ENCODE data around the gene SLC25A21. TPM values are rescaled to one million over a fixed set of nuclear protein-coding genes. Genes with fewer than 3 reads are reported as not detected.

SLC25A21 gene
- total RNA-seq, 8 experiments from 2014 or later = 0.52 to 2.9 (median 1.4) TPM

DNA sequence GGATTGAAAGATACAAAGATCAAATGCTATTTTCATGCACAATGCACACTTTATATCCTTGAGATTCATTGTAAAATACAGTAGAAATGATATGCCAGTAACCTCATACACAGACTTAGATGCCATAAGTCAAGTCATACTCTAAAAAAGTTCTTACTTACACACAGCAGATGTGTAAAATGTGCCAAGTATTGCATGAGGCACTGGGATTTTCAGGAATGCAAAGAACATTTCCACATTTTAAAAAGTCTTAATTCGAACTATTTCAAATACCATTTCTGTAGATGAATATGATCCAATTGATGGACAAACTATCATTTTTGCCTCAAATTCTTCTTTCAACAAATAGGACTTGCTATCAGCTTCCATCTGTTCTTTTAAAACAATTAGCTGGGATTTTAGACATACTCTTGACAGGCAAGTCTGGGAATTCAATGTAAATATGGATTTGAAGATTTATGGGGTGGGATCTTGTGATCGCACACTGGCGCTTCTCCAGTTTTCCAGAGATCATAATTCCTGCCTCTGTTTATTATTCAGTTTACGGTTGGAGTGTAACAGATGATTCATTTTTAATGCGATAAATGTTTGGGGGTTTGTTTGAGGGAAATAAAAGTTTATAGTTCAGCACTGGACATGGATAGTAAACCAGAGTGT lies 326.9 kb downstream of the SLC25A21 start:
- in situ Hi-C loops (cut with MboI; ENCODE audit: low pct_unique_long_range_greater_than_20kb in 2 of 9, low sequenced_read_pairs in 9 of 9, unreplicated experiment in 9 of 9) = no loop called here

GRCh38 chr14:36844443-36845195 lies 327.8 kb downstream of the SLC25A21 start:
- no peak for ATAC-seq (replicated peaks in 6 of 8)
- Histone ChIP-seq H3K27ac (no peak overlapping the region), H3K4me1 (replicated peaks in 1 of 2) (no peaks in the 10 kb centered on the region), H3K4me3 (no peak overlapping the region)
- in situ Hi-C loops (cut with MboI; ENCODE audit: low pct_unique_long_range_greater_than_20kb in 2 of 9, low sequenced_read_pairs in 9 of 9, unreplicated experiment in 9 of 9) = no loop called here
- WGBS, 10 experiments = 17 to 90% (median 71%) methylated on average over 1 to 6 of the region's 6 CpGs

More for the DNA sequence above, 326.9 kb downstream of the SLC25A21 start:
- no peak overlapping the region for H3K27ac ChIP-seq
- peak in 1 of 8 experiments; percentile 22 for ATAC-seq (replicated peaks in 6 of 8)
- 0 to 100% (median 88%) methylated on average over 3 to 5 of the region's 5 CpGs; no CpG with 5 or more reads in 1 of the 10 experiments for WGBS, 10 experiments
- no peaks in the 10 kb centered on the region for H3K4me1 ChIP-seq (replicated peaks in 1 of 2)
- no peak overlapping the region for H3K4me3 ChIP-seq

GRCh38 chr14:36843410-36843809 lies 329.0 kb downstream of the SLC25A21 start:
- no peak overlapping the region for H3K27ac ChIP-seq
- WGBS, 10 experiments = 0 to 100% (median 68%) methylated on average over 1 of the region's 1 CpG
- H3K4me1 ChIP-seq (replicated peaks in 1 of 2) = no peaks in the 10 kb centered on the region
- in situ Hi-C loops (cut with MboI; ENCODE audit: low pct_unique_long_range_greater_than_20kb in 2 of 9, low sequenced_read_pairs in 9 of 9, unreplicated experiment in 9 of 9) = no loop called here
- ATAC-seq (replicated peaks in 6 of 8) = no peak
- H3K4me3 ChIP-seq = no peak overlapping the region

- WGBS, 10 experiments = 29 to 100% (median 38%) methylated on average over 1 to 2 of the region's 2 CpGs; no CpG with 5 or more reads in 4 of the 10 experiments
- no peak for ATAC-seq (replicated peaks in 6 of 8)
- Histone ChIP-seq H3K4me1 (replicated peaks in 1 of 2) (no peaks in the 10 kb centered on the region), H3K4me3 (no peak overlapping the region), H3K27ac (no peak overlapping the region)
- in situ Hi-C loops (cut with MboI; ENCODE audit: low pct_unique_long_range_greater_than_20kb in 2 of 9, low sequenced_read_pairs in 9 of 9, unreplicated experiment in 9 of 9) = no loop called here
Observed at GRCh38 chr14:36835128-36835527, 337.3 kb downstream of the SLC25A21 start.

DNA sequence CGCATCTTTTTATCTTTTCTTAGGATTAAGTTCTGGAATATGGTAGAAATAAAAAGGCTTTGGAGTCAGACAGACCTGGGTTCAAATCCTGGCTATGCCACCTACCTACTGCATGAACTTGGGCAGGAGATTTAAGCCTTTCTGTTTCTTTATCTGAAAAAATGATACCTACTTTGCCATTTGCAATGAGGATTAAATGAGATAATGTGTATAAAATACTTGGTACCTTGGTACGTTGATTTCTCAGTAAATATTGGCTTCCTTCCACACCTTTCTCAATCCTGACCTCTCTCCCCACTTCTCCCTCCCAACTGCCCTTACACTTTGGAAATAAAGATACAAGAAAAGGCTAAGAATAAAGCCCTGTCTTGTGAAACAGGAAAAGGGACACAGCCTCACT lies 338.1 kb downstream of the SLC25A21 start:
- Histone ChIP-seq H3K4me3 (no peak overlapping the region), H3K4me1 (replicated peaks in 1 of 2) (no peaks in the 10 kb centered on the region), H3K27ac (no peak overlapping the region)
- 25 to 100% (median 88%) methylated on average over 1 to 2 of the region's 2 CpGs; no CpG with 5 or more reads in 1 of the 10 experiments for WGBS, 10 experiments
- in situ Hi-C loops (cut with MboI; ENCODE audit: low pct_unique_long_range_greater_than_20kb in 2 of 9, low sequenced_read_pairs in 9 of 9, unreplicated experiment in 9 of 9) = no loop called here
- ATAC-seq (replicated peaks in 6 of 8) = no peak

GRCh38 chr14:36829547-36829946 lies 342.9 kb downstream of the SLC25A21 start:
- H3K27ac ChIP-seq = no peak overlapping the region
- H3K4me1 ChIP-seq (replicated peaks in 1 of 2) = no peaks in the 10 kb centered on the region
- no peak overlapping the region for H3K4me3 ChIP-seq
- in situ Hi-C loops (cut with MboI; ENCODE audit: low pct_unique_long_range_greater_than_20kb in 2 of 9, low sequenced_read_pairs in 9 of 9, unreplicated experiment in 9 of 9) = no loop called here
- WGBS, 10 experiments = 63 to 100% (median 80%) methylated on average over 1 to 3 of the region's 3 CpGs; no CpG with 5 or more reads in 3 of the 10 experiments
- no peak for ATAC-seq (replicated peaks in 6 of 8)

- ATAC-seq (replicated peaks in 6 of 8) = no peak
- no peak overlapping the region for H3K27ac ChIP-seq
- in situ Hi-C loops (cut with MboI; ENCODE audit: low pct_unique_long_range_greater_than_20kb in 2 of 9, low sequenced_read_pairs in 9 of 9, unreplicated experiment in 9 of 9) = no loop called here
- no peak overlapping the region for H3K4me3 ChIP-seq
- 0 to 50% (median 13%) methylated on average over 1 to 2 of the region's 2 CpGs; no CpG with 5 or more reads in 4 of the 10 experiments for WGBS, 10 experiments
- no peaks in the 10 kb centered on the region for H3K4me1 ChIP-seq (replicated peaks in 1 of 2)
Observed at GRCh38 chr14:36827861-36828260, 344.5 kb downstream of the SLC25A21 start.

DNA sequence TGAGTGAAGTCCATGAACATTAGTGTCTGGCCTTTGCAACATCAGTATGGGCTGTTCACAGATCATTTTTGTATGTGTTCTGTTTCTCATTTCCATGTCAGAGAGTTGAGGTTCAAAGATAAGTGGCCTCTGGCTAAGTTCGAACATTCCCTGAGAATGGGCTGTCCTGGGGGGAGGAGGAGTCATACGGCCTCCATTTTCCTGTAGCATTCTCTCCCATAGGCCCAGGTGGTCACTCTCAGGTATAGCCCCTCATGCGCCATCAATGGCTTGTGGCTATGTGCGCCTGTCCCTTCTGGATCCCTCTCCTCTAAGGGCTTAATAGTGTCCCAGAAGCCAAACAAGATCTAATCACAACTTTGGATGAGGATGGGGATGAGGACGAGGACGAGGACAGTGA lies 345.8 kb downstream of the SLC25A21 start:
- in situ Hi-C loops (cut with MboI; ENCODE audit: low pct_unique_long_range_greater_than_20kb in 2 of 9, low sequenced_read_pairs in 9 of 9, unreplicated experiment in 9 of 9) = no loop called here
- peak in 1 of 8 experiments; percentile 41 for ATAC-seq (replicated peaks in 6 of 8)

GRCh38 chr14:36824854-36825253 lies 347.6 kb downstream of the SLC25A21 start:
- ATAC-seq (replicated peaks in 6 of 8) = no peak
- H3K27ac ChIP-seq = no peak overlapping the region
- H3K4me1 ChIP-seq (replicated peaks in 1 of 2) = no peaks in the 10 kb centered on the region
- WGBS, 10 experiments = 71 to 100% (median 94%) methylated on average over 2 to 4 of the region's 4 CpGs; no CpG with 5 or more reads in 1 of the 10 experiments
- H3K4me3 ChIP-seq = no peak overlapping the region
- in situ Hi-C loops (cut with MboI; ENCODE audit: low pct_unique_long_range_greater_than_20kb in 2 of 9, low sequenced_read_pairs in 9 of 9, unreplicated experiment in 9 of 9) = no loop called here

More for the DNA sequence above, 345.8 kb downstream of the SLC25A21 start:
- WGBS, 10 experiments = 33 to 100% (median 66%) methylated on average over 1 to 5 of the region's 6 CpGs; no CpG with 5 or more reads in 4 of the 10 experiments
- Histone ChIP-seq H3K4me1 (replicated peaks in 1 of 2) (no peaks in the 10 kb centered on the region), H3K4me3 (no peak overlapping the region), H3K27ac (no peak overlapping the region)

DNA sequence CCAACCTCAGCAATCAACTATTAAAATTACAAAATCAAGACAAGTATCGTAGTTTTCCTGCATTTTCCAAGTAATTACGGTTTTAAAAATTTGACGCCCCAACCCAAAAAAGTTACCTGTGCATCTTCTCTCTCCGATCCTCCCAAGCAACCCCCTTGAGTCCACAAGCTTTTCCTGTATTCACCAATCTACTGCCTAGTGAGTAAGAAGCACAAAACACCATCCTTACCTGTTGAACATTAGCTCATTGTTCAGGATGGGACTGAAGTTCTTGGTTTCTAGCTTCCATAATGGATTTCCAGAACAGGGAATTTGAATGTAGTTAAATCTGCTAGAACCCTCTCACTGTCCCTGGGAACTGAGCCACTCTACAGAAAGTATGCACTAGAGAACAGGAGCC lies 348.8 kb downstream of the SLC25A21 start:
- H3K4me3 ChIP-seq = no peak overlapping the region
- H3K27ac ChIP-seq = no peak overlapping the region
- no peak for ATAC-seq (replicated peaks in 6 of 8)
- in situ Hi-C loops (cut with MboI; ENCODE audit: low pct_unique_long_range_greater_than_20kb in 2 of 9, low sequenced_read_pairs in 9 of 9, unreplicated experiment in 9 of 9) = no loop called here
- peaks cover 0 to 6% of the 10 kb centered on the region in 2 donors for H3K4me1 ChIP-seq (replicated peaks in 1 of 2)
- 43 to 90% (median 58%) methylated on average over 1 to 4 of the region's 4 CpGs; no CpG with 5 or more reads in 2 of the 10 experiments for WGBS, 10 experiments

DNA sequence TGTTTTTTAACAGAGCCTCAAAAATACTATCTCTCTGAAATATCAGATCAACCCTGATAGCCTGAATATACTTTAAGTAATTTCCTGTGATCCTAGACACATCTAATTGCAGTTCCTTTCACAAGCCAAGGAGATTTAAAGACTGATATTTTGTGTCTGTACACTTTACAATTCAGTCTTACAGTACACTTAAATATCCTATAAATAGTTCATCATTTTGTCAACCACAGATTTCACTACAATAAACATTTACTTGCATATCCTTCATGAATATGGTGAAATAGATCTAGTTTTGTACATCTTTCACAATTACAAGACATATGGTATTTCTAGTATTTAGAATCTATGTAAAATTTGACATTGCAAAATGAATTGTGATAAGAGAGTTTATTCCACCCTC lies 349.7 kb downstream of the SLC25A21 start:
- Histone ChIP-seq H3K27ac (no peak overlapping the region), H3K4me1 (replicated peaks in 1 of 2) (peaks cover 0 to 6% of the 10 kb centered on the region in 2 donors)
- in situ Hi-C loops (cut with MboI; ENCODE audit: low pct_unique_long_range_greater_than_20kb in 2 of 9, low sequenced_read_pairs in 9 of 9, unreplicated experiment in 9 of 9) = no loop called here

GRCh38 chr14:36820901-36821300 lies 351.5 kb downstream of the SLC25A21 start:
- peaks cover 0 to 6% of the 10 kb centered on the region in 2 donors for H3K4me1 ChIP-seq (replicated peaks in 1 of 2)
- 57 to 100% (median 83%) methylated on average over 1 of the region's 1 CpG; no CpG with 5 or more reads in 4 of the 10 experiments for WGBS, 10 experiments
- in situ Hi-C loops (cut with MboI; ENCODE audit: low pct_unique_long_range_greater_than_20kb in 2 of 9, low sequenced_read_pairs in 9 of 9, unreplicated experiment in 9 of 9) = no loop called here
- no peak for ATAC-seq (replicated peaks in 6 of 8)
- H3K27ac ChIP-seq = no peak overlapping the region
- H3K4me3 ChIP-seq = no peak overlapping the region

More for the DNA sequence above, 349.7 kb downstream of the SLC25A21 start:
- ATAC-seq (replicated peaks in 6 of 8) = peak in 3 of 8 experiments; percentile 23 to 82 (median 34)
- H3K4me3 ChIP-seq = no peak overlapping the region

GRCh38 chr14:36820111-36820709 lies 352.2 kb downstream of the SLC25A21 start:
- Histone ChIP-seq H3K4me1 (replicated peaks in 1 of 2) (peaks cover 0 to 6% of the 10 kb centered on the region in 2 donors), H3K4me3 (no peak overlapping the region), H3K27ac (no peak overlapping the region)
- in situ Hi-C loops (cut with MboI; ENCODE audit: low pct_unique_long_range_greater_than_20kb in 2 of 9, low sequenced_read_pairs in 9 of 9, unreplicated experiment in 9 of 9) = no loop called here
- WGBS, 10 experiments = 60 to 100% (median 83%) methylated on average over 1 to 2 of the region's 2 CpGs; no CpG with 5 or more reads in 4 of the 10 experiments
- no peak for ATAC-seq (replicated peaks in 6 of 8)

Measured in motor neuron (in vitro differentiated cells).